GM12874 (cell line): ENCODE results near the gene BTN2A1.

Source experiments
- CTCF ChIP-seq: IDR thresholded peaks from 2 replicates; pipeline ENCODE4 v1.5.1; 2011; ENCODE audit warnings: low read depth, mild to moderate bottlenecking, control low read depth, low read length, moderate library complexity; ENCODE audit not compliant: insufficient read depth

BTN2A1 gene

DNA sequence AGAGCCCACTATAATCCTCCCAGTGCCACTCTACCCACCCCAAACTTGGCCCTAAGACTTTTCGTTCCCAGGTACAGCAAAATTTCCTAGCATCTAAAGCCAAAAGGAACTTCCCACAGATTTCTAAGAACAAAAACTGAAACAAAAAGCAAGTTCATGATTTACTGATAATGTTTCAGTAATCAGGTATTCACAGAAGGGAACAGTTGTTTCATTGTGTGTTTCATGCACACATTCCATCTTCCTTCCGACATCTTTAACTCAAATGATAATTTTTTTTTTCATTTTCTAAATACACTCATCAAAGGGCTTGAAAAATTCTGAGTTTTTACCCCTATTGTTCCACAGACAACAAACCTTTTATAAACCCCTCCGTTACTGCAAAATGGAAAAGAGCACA is 36.4 kb downstream of the BTN2A1 start:
- TF ChIP-seq CTCF, result no peak

- no peak for TF ChIP-seq CTCF
Observed at GRCh38 chr6:26495281-26495680, 37.5 kb downstream of the BTN2A1 start.

DNA sequence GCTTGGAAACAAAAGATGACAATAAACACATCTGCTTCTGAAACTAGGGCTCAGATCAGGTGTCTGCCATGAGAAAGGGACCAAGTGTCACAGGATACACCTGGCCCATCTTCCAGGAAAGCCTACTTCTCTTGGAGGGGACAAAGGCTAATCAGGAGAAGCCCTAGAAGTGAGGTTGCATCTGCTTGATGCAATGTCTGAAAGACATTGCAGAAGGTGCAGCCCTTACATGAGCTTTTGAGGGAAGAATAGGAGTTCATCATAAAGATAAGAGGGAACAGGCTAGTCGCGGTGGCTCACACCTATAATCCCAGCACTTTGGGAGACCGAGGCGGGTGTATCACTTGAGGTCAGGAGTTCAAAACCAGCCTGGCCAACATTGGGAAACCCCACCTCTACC is 39.9 kb downstream of the BTN2A1 start:
- TF ChIP-seq CTCF, result no peak

- TF ChIP-seq CTCF, result no peak
Observed at GRCh38 chr6:26500102-26500501, 42.3 kb downstream of the BTN2A1 start, which contains the start of gene BTN1A1. BTN1A1 (plus strand) TSS chr6:26500303; CDS start chr6:26501287, 984 bp downstream.

DNA sequence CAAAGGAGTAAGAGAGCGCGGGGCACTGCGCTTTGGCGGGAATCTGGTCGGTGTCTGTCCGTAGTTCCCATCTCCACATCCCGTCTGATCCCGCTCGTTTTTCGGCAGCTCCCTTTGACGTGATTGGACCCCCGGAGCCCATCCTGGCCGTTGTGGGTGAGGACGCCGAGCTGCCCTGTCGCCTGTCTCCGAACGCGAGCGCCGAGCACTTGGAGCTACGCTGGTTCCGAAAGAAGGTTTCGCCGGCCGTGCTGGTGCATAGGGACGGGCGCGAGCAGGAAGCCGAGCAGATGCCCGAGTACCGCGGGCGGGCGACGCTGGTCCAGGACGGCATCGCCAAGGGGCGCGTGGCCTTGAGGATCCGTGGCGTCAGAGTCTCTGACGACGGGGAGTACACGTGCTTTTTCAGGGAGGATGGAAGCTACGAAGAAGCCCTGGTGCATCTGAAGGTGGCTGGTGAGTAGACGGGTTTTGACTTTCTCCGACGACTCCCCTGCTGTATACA is 43.8 kb downstream of the BTN2A1 start:
- no peak for TF ChIP-seq CTCF

GRCh38 chr6:26502165-26502564 is 44.4 kb downstream of the BTN2A1 start:
- TF ChIP-seq CTCF, result no peak

DNA sequence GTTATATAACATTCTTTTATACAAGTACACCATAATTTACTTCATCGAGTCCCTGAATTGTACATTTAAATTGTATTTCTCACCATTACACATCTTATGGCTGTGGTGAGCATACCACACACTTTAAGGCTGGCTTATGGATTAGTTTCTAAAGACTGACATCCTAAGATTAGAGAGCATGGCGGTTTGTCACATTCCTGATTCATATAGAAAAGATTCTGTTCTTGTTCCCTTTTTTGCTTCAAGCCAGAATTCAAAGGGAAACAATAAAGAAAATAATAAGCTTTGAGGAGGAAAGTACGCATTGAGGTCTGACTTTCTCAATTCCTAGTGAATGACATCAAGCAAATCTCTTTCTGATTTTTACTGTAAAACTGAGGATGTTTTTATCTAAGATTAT is 44.9 kb downstream of the BTN2A1 start:
- no peak for TF ChIP-seq CTCF
